NAMALWA (cell line): ENCODE results near the gene UIMC1.
"Not testable (repeated sequence)": the region's sequence is repeated elsewhere in the genome, so short reads cannot be mapped to it uniquely, and the experiment has no call there.

Experiments used
- DNase-seq: peaks from one replicate; pipeline ENCODE4 v3.0.0-alpha.2; 2015; ENCODE audit warnings: low spot score

The UIMC1 gene

GRCh38 chr5:176883700-176884570 lies 122.6 kb downstream of the UIMC1 start:
- no peak for DNase-seq

GRCh38 chr5:176882567-176882903 lies 124.0 kb downstream of the UIMC1 start:
- no peak for DNase-seq

GRCh38 chr5:176881816-176882566 lies 124.6 kb downstream of the UIMC1 start:
- DNase-seq = no peak

- no peak for DNase-seq
Measured at GRCh38 chr5:176881021-176881749, 125.4 kb downstream of the UIMC1 start.

- DNase-seq = no peak
Measured at GRCh38 chr5:176880366-176881020, 126.1 kb downstream of the UIMC1 start.

GRCh38 chr5:176879663-176880361 lies 126.8 kb downstream of the UIMC1 start:
- DNase-seq = no peak

GRCh38 chr5:176878906-176879662 lies 127.5 kb downstream of the UIMC1 start:
- DNase-seq = no peak

- DNase-seq = no peak
Measured at GRCh38 chr5:176878463-176878862, 128.1 kb downstream of the UIMC1 start.

GRCh38 chr5:176877793-176878331 lies 128.7 kb downstream of the UIMC1 start:
- no peak for DNase-seq

- DNase-seq = no peak
Measured at GRCh38 chr5:176876506-176877431, 129.8 kb downstream of the UIMC1 start.

- DNase-seq = no peak
Measured at GRCh38 chr5:176875783-176876505, 130.6 kb downstream of the UIMC1 start.

GRCh38 chr5:176875014-176875550 lies 131.5 kb downstream of the UIMC1 start:
- no peak for DNase-seq

- DNase-seq = no peak
Measured at GRCh38 chr5:176874198-176874780, 132.3 kb downstream of the UIMC1 start.

GRCh38 chr5:176873541-176874172 lies 132.9 kb downstream of the UIMC1 start:
- DNase-seq = no peak

- not testable (repeated sequence) for DNase-seq
Measured at GRCh38 chr5:176873011-176873410, 133.6 kb downstream of the UIMC1 start.

GRCh38 chr5:176872586-176872985 lies 134.0 kb downstream of the UIMC1 start:
- DNase-seq = not testable (repeated sequence)

- not testable (repeated sequence) for DNase-seq
Measured at GRCh38 chr5:176870644-176871043, 135.9 kb downstream of the UIMC1 start.
